Omental fat pad (tissue), 4 donors: ENCODE data around the gene EFNA5. TPM values are rescaled to one million over a fixed set of nuclear protein-coding genes. Genes with fewer than 3 reads are reported as not detected.
A peak's percentile ranks its signal among the peaks of the same experiment; 100 is the strongest.

Source experiments
- ATAC-seq: fragments of 150-250 bp; one replicate; pipeline ENCODE4 v1.9.1; 2016; ENCODE audit warnings: mild to moderate bottlenecking, moderate library complexity; ENCODE audit not compliant: low FRiP score
- DNase-seq: peaks from one replicate; pipeline ENCODE4 v3.0.0-alpha.2; 2019; ENCODE audit warnings: low spot score
- total RNA-seq, 4 donors: library from RNA; depleted of rRNA; stranded (reverse); fragments of >200 nt; gene quantifications; one replicate each; pipeline ENCODE4 v1.1.0, GENCODE V29; 2016
- TF ChIP-seq, protein P1 (sequence below), 3 donors: fragments of 450-650 bp; IDR thresholded peaks; one replicate each; pipeline ENCODE4 v1.5.1; 2016 to 2017; ENCODE audit warnings: antibody characterized with exemption in 3 of 3, mild to moderate bottlenecking in 3 of 3, moderate library complexity in 2 of 3

The EFNA5 gene
- total RNA-seq, 4 donors from 2014 or later, result 9.0 to 26.3 (median 14.0) TPM

DNA sequence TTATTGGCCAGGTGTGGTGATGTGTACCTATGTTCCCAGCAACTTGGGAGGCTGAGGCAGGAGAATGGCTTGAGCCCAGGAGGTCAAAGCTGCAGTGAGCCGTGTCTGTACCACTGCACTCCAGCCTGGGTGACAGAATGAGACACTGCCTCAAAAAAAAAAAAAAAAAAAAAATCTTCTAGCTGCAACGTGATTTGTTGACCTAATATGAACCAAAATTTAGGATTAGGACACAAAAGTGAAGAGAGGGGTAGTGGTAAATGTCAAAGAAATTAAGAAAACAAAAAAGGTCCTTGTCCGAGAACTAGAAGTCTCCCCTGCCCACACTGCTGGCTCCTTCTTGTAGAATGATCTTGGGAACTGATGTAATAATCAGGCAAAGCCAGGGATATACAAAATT, 272.0 kb downstream of the EFNA5 start:
- ATAC-seq (no peak), DNase-seq (no peak)
- TF ChIP-seq, protein P1, sequence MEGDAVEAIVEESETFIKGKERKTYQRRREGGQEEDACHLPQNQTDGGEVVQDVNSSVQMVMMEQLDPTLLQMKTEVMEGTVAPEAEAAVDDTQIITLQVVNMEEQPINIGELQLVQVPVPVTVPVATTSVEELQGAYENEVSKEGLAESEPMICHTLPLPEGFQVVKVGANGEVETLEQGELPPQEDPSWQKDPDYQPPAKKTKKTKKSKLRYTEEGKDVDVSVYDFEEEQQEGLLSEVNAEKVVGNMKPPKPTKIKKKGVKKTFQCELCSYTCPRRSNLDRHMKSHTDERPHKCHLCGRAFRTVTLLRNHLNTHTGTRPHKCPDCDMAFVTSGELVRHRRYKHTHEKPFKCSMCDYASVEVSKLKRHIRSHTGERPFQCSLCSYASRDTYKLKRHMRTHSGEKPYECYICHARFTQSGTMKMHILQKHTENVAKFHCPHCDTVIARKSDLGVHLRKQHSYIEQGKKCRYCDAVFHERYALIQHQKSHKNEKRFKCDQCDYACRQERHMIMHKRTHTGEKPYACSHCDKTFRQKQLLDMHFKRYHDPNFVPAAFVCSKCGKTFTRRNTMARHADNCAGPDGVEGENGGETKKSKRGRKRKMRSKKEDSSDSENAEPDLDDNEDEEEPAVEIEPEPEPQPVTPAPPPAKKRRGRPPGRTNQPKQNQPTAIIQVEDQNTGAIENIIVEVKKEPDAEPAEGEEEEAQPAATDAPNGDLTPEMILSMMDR (IDR thresholded peaks at IDR 0.05), result no peak

DNA sequence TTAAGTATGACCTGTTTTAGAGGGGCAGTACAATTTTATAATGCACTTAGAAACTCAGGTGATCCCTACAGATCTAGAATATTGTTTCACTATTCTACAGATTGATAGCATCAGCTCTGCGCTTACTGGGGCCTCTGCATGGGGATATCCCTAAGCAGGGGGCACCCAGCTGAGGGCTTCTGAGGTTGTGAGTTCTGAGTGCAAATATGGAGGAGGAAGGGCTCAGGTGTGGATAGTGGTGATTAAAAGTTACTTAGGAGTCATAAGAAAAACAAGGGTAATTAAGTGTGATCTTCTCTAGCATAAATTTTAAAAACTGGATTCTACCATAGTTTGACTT, 274.4 kb downstream of the EFNA5 start:
- DNase-seq, result no peak
- TF ChIP-seq, protein P1 (IDR thresholded peaks at IDR 0.05), result no peak
- ATAC-seq, result no peak

DNA sequence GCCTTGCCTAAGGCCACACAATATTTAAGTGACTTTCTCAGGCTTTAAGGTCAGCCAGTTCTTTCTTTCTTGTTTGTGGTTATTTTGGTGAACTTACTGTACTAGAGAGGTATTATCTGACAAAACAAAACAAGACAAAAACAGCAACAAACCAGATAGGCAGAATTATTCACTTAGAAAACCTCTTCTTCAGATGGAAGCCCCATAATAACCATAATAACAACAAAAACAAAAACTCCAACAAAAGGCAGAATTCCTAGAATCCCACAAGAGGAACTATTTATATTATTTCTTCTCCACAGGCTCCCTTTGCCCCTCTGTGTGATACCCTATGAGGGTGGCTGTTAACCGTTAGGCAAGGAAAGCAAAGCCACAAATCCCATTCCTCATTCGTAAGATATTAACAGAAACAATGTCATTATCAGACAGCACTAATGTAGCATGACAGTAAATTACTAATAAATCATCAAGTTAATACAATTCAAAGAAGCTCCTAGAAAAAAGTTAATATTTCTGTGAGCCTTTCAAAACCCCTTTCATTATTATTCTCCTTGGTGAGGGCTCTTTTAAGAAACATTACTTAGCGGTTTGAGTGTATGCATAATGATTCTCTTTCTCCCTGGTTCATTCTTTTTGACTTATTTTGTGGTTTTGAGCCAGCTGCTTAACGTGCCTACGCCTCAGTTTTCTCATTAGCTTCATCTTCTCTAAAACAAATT, 274.9 kb downstream of the EFNA5 start:
- DNase-seq, result no peak
- TF ChIP-seq, protein P1 (IDR thresholded peaks at IDR 0.05), result no peak
- no peak for ATAC-seq

DNA sequence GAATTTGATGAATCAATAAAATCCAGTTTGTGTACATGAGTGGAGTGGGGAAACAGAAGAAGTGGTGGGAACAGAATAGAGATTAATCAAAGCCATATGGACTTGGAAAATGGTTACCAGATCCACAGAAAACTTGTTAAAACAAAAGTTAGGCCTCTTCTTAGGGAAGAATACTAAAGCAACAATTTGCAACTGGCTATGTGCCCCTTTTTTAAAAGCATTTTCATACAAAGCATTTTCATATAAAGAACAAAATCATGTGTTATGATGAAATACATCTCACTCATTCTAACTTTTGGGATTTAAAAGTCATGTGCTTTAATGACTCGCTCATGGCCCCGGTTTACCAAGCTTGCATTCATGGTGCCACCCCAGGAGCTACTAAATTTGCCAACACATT, 276.9 kb downstream of the EFNA5 start:
- DNase-seq, result no peak
- ATAC-seq, result no peak
- TF ChIP-seq, protein P1 (IDR thresholded peaks at IDR 0.05), result no peak

DNA sequence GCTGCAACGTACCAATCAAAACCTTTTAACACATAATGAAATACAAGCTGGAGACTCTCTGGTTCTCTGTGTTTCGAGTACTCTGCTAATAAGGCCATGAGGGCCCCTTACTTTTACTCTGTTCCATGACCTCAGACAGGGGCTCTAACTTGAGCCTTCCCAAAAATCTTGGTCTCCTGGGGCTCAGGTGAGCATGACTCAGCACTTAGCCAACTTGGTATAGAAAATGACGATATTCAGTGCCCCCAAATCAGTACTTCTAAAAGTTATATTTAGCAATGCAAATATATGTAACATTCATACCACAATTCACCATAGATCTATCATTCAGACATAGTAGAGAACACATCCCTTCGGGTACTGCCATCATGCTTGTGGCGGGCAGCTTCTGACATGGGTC, 278.9 kb downstream of the EFNA5 start:
- DNase-seq (no peak), ATAC-seq (no peak)
- TF ChIP-seq, protein P1 (IDR thresholded peaks at IDR 0.05), result no peak

DNA sequence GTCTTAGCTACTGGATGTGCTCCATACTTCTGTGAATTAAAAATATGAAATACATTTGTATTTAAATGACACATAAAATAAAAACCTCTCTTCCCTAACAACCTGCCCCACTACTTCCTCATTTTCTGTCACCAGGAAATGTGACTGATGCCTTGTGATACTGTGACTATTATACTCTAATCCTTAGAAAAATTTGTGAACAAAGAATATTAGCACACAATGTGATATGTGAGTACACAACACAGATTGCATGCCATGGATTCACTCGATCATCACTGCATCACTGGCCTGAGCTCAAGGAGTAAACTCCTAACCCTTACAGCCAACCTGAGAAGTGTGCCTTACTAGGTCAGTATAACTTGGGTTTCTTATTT, 281.0 kb downstream of the EFNA5 start:
- TF ChIP-seq, protein P1 (IDR thresholded peaks at IDR 0.05), result no peak
- no peak for DNase-seq
- ATAC-seq, result no peak

DNA sequence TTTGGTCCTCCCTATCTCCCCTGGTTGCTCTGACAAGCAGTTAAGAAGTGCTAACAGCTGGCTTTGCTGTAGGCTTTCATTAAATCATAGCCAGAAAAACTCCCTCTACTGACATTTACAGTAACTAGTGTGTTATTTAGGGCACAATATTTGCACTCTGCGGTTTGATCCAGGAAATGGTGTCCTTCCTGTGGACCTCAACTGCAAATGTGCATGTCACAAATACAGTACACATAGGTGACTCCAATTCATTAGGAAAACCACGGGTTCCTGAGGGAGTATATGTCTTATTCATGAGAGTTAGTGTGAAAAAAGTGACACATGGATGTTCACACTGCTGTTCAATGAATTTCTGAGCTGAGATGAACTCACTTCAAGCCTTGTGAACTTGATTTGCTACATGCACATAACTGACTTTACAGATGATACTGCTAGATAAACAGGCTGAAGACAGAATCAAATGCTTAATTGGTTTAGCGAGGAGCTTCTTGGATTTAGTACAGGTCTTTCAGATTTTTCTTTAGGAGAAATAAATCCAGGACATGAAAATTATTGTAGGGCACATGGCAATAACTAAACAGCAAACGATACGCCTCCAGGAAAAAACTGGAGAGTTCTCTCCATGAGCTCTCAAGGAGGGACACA, 281.5 kb downstream of the EFNA5 start:
- DNase-seq (no peak), ATAC-seq (peak; percentile 8)
- TF ChIP-seq, protein P1 (IDR thresholded peaks at IDR 0.05), result no peak
